DMS79 treated with DMSO at 0.1 percent for 48 hours (cell line): ENCODE measurements around the gene UBE2E2.

Experiments
- DNase-seq: peaks from one replicate; lab custom pipeline; 2025; lab: John Stamatoyannopoulos, UW

UBE2E2 gene

DNA sequence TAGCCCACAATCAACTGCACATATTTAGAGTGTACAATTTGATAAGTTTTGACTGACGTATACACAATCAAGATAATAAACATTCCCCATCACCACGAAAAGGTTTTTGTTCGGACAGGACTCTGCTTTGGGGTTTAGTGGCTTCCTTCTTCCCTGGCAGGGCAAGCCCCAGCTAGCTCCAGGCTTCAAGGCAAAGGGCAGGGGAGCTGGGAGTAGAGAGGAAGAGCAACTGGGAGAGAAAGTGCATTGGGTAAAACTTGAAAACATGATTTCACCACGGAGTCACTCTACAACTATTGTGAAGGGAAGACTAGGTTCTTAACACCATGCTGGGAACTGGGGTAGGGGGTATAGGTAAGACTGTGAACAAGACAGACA, 417.5 kb downstream of the UBE2E2 start:
- no peak for DNase-seq

DNA sequence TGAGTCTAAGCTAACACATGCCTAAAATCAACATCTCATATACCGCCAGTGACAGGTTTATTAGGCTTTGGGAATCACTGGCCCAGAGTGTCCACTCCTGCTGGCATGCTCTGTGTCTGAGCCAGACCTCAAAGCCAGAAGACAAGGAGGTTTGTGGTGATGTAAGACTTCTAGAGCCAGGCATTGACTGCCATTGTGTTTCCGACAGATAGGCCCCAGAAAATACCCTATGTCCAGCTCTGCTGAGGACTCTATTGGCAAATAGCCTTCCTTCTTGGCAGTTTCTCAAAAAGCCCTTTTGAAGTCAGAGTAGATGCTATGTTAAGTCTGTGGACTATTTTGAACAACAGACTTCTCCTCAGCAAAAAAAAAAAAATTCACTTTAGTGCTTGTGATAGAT, 420.7 kb downstream of the UBE2E2 start:
- no peak for DNase-seq

DNA sequence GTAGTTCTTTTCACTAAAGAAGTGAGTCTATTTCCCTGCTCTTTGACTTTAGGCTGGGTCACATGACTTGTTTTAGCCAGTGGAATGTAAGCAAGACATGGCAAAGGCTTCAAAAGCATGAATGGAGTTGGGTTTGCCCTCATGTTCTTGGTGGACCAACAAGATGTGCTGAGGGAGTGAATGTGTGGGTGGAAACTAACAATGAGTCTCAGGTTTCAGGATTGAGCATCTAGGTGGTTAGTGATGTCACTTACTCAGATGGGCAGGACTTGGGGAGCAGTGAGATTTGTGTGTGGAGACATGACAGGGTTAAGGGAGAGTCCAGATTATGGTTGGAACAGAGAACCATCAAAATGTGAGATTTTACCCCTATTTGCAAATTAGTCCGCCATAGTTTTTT, 421.2 kb downstream of the UBE2E2 start:
- no peak for DNase-seq

DNA sequence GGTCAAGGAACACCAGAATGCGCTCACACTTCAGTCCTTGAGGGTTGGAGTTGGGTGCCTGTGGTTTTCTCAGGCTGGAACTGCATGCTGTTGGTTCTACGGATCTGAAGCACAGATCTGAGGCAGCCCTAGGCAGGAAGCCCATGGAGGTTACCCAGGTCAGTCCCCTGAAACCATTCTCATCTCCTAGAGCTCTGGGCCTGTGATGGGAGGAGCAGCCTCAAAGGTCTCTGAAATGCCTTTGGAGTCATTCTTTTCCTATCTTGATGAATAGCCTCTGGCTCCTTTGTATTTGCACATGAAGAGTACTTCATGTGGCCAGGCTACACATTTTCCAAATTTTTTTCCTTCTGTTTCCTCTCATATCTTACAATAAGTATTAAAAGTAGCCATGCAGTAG, 423.3 kb downstream of the UBE2E2 start:
- DNase-seq: no peak

DNA sequence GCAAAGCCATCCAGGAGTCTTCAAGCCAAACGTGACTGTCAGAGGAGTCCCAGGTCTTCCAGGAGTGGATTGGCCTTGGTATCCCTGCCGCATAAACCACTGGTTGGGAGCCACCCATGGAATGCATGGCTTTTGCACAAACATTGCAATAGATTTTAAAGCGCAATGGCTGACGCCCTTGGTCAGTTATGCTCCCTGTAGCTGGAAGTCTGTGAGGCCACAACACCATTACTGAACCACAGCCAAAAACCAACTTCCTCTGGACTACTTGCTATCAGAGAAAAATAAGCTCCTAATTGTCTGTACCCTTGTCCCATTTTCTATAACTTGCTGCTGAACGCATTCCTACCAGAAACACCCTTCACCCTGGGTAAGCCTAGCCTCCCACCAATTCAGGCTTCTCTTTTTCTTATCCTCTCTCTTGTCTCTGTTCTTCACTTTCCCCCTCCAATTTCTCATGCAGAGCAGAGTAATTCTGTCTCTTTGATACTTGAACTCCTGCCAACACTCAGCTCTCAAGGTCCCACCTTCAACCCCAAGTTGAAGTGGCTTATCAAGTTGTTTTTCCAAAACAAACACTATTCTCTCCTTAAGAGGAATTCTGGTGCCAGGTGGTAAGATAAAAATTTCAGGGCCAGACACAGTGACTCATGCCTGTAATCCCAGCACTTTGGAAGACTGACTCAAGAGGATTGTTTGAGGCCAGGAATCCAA, 426.2 kb downstream of the UBE2E2 start:
- DNase-seq: peak; percentile 31

DNA sequence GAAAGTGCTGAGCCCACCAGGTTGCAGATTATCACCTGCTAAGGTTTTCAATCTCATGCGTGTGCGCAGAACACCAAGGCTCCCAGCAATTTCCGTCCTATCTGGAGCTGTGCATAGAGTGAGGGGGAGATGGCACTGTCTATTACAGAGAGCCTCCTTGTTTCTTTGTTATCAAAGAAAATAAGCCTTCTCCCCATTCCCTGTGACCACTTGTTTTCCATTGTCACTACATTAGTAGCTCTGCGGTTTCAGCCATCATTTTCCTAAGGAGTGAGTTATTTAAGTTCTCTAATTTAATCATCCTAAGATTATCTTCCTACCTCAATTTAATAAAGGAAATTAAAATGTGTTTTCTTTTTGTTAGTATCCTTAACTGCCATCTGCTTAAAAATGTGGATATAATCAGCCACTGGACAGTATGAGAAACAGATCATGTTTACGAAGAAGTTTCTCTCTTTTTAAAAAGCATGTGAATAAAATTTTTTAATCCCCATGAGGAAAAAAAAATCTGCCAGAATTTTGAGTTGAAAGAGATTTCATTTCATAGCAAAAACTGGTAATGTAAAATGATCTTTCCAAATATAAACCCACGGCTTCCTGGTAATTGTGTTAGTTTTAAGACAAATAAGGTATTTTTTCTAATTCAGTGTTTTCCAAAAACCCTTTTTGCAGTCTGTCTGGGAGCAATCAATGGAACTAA, 430.3 kb downstream of the UBE2E2 start:
- no peak for DNase-seq

DNA sequence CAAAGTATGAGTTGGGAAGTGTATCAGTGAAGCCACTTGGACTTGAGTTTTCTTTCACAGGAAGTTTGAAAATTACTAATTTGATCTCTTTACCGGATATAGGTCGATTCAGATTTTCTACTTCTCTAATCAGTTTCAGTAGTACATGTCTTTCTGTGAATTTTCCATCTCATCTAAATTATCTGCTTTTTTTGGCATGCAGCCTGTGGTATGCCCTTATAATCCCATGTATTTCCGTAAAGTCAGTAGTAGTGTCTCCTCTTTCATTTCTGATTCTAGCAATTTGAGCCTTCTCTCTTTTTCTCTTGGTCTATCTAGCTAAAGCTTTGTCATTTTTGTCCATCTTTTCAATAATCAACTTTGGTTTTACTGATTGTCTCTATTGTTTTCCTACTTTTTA, 434.2 kb downstream of the UBE2E2 start:
- DNase-seq: no peak

DNA sequence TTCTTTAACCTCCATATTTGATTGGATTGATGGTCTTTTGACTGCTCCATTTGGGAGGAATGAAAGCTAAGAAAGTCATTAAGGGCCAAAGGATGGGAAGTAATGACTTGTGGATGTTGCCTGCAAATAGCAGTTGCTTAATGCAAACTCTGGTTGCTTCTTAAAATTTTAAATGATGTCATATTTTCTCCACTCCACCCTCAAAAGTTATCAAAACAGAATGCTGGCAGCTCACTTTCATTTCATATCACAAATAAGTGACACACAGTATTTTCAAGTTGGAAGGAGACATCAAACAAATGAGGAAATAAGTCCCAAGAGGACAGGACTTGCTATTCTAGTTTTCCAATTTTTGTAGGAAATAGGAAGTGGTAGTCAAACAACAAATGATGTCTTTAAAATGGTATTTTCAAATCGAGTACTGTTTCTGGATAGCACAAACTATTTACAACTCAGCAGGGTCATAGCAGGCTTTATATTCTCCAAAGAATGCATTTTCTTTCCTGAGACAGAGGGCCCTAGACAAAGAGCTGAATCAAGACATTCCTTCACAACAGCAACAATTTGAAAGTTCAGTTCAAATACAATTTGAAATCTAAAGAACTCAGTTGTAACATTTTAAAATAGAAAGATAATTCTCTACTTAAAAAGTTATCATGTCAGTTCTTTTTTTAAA, 437.5 kb downstream of the UBE2E2 start:
- DNase-seq: no peak
